Inferior parietal cortex (tissue), 1 donor: Measurements from ENCODE around the gene IL36G.
"Not testable (repeated sequence)": the region's sequence is repeated elsewhere in the genome, so short reads cannot be mapped to it uniquely, and the experiment has no call there.

ENCODE experiments used
- DNase-seq: peaks from one replicate; pipeline ENCODE4 v3.0.0-alpha.2; 2016; ENCODE audit errors: extremely low spot score

IL36G gene

GRCh38 chr2:112977559-112978056 lies at the start of gene IL36G:
Gene IL36G (plus strand): TSS chr2:112978006. CDS start chr2:112978639, 633 bp downstream.
- DNase-seq, result no peak

- no peak for DNase-seq
These were observed 44.5 kb upstream of the IL36G start for GRCh38 chr2:112933261-112933660.

- not testable (repeated sequence) for DNase-seq
These were observed 43.7 kb upstream of the IL36G start for GRCh38 chr2:112934117-112934516.

- DNase-seq, result no peak
These were observed 40.9 kb upstream of the IL36G start for GRCh38 chr2:112936927-112937232.

GRCh38 chr2:112938904-112939303 lies 38.9 kb upstream of the IL36G start:
- no peak for DNase-seq

- DNase-seq, result no peak
These were observed 38.4 kb upstream of the IL36G start for GRCh38 chr2:112939425-112939824.

- DNase-seq, result no peak
These were observed 36.8 kb upstream of the IL36G start for GRCh38 chr2:112940859-112941625.

GRCh38 chr2:112941753-112942653 lies 35.8 kb upstream of the IL36G start:
- DNase-seq, result peak; percentile 87

GRCh38 chr2:112942654-112943002 lies 35.2 kb upstream of the IL36G start:
- no peak for DNase-seq

- DNase-seq, result no peak
These were observed 32.8 kb upstream of the IL36G start for GRCh38 chr2:112944971-112945370.

- no peak for DNase-seq
These were observed 31.7 kb upstream of the IL36G start for GRCh38 chr2:112946086-112946485.

- no peak for DNase-seq
These were observed 30.4 kb upstream of the IL36G start for GRCh38 chr2:112947374-112947773.

- no peak for DNase-seq
These were observed 28.4 kb upstream of the IL36G start for GRCh38 chr2:112949456-112949855.

GRCh38 chr2:112954364-112954763 lies 23.4 kb upstream of the IL36G start:
- DNase-seq, result no peak

- DNase-seq, result no peak
These were observed 20.3 kb upstream of the IL36G start for GRCh38 chr2:112957511-112957910.

GRCh38 chr2:112958428-112959108 lies 19.2 kb upstream of the IL36G start:
- peak; percentile 65 for DNase-seq

- no peak for DNase-seq
These were observed 18.5 kb upstream of the IL36G start for GRCh38 chr2:112959109-112959812.

- no peak for DNase-seq
These were observed 17.5 kb upstream of the IL36G start for GRCh38 chr2:112960230-112960825.

GRCh38 chr2:112962308-112963175 lies 15.3 kb upstream of the IL36G start:
- DNase-seq, result no peak

GRCh38 chr2:112967023-112967422 lies 10.8 kb upstream of the IL36G start:
- no peak for DNase-seq
